ENCODE data around the gene COBL.

The COBL gene

DNA sequence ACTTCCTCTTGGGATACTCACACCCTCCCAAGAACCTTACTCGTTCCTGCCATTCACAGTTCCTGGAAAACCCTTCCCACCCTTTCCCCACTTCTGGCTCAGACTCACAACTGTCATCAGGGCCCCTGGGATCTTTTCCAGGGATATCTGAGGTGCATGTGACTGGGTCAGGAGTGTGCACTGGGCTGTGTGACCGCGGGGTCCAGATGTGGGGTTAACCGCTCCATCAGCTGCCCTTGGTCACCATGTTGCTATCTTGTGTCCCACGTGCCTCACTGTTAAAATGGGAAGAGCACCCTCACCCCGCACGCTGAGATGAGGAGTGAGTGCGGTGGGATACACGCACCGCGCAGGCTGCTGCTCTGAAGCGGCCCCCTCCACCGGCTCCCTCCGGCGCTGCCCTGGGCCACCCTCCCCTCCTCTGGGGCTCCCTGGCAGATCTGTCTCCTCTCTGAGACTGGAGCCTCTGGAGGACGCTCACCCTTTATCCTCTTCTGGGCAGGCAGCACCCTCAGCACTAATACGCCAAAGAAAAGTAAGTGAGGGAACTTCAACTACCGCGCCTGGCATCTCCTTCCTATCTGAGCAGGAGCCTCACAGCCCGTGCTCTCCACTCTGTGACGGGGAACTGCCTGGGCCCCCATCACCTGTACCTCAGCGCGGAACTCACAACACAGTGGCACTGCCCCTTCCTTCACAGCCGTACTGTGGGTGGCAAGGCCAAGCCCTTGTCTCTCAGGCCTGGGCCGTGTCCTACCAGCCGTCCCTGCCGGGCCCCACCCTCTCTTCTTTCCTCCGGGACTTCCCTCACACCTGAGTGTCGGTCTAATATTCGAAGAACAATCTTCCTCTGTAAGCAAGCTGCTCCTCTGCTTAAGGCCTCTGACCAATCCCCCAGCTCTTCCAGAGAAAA is 15.6 kb downstream of the COBL start:
- Mint-ChIP-seq H3K9me3 (no peaks in the 10 kb centered on the region), H3K4me3 (no peak overlapping the region), H3K27me3 (no peaks in the 10 kb centered on the region), H3K4me1 (ENCODE audit: low read depth) (no peaks in the 10 kb centered on the region), H3K27ac (no peak overlapping the region), H3K36me3 (ENCODE audit: low read depth) (no peaks in the 10 kb centered on the region)
- DNase-seq, result no peak

DNA sequence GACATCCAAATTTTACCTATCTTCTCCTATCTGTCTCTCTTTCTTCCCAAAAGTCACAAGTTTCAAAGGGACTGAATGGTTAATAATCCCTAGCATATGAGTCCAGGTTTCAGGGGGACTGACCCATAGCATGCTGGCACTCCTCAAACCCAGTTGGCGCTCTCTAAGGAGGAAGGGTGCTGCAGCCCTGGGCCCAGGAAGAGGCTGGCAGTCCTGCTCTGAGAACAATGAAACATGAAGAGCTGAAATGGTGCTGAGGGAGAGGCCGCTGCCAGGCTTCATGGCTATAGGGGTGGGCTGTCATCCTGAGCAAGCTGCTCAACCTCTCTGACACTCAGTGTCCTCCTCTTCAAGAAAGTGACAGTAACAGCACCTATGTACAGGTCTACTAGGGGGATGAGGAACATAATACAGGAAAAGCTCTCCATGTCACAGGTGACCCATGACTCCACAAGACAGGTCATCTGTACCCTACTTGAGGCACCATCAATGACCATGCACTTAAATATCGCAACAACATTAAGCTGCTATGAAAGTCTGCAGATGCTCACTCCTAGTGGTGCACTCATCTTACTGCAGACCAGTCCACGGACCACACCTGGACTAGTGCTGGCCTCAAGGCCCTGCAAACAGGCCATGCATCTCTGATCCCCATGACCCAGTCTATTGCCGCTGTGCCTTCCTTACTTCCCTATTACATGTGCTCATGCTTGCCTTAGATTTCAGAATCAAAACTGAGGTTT is 17.0 kb downstream of the COBL start:
- H3K4me1 Mint-ChIP-seq (ENCODE audit: low read depth), result no peaks in the 10 kb centered on the region
- H3K4me3 Mint-ChIP-seq, result no peak overlapping the region
- no peaks in the 10 kb centered on the region for H3K27me3 Mint-ChIP-seq
- no peaks in the 10 kb centered on the region for H3K9me3 Mint-ChIP-seq
- DNase-seq, result no peak
- H3K36me3 Mint-ChIP-seq (ENCODE audit: low read depth), result no peaks in the 10 kb centered on the region
- H3K27ac Mint-ChIP-seq, result no peak overlapping the region

GRCh38 chr7:51298912-51299311 is 17.7 kb downstream of the COBL start:
- Mint-ChIP-seq H3K9me3 (no peaks in the 10 kb centered on the region), H3K4me3 (no peak overlapping the region), H3K27me3 (no peaks in the 10 kb centered on the region), H3K36me3 (ENCODE audit: low read depth) (no peaks in the 10 kb centered on the region), H3K27ac (no peak overlapping the region), H3K4me1 (ENCODE audit: low read depth) (no peaks in the 10 kb centered on the region)
- DNase-seq, result no peak

GRCh38 chr7:51297986-51298385 is 18.6 kb downstream of the COBL start:
- no peak overlapping the region for H3K4me3 Mint-ChIP-seq
- H3K27me3 Mint-ChIP-seq, result no peaks in the 10 kb centered on the region
- no peaks in the 10 kb centered on the region for H3K9me3 Mint-ChIP-seq
- H3K27ac Mint-ChIP-seq, result no peak overlapping the region
- H3K4me1 Mint-ChIP-seq (ENCODE audit: low read depth), result no peaks in the 10 kb centered on the region
- H3K36me3 Mint-ChIP-seq (ENCODE audit: low read depth), result no peaks in the 10 kb centered on the region
- no peak for DNase-seq

DNA sequence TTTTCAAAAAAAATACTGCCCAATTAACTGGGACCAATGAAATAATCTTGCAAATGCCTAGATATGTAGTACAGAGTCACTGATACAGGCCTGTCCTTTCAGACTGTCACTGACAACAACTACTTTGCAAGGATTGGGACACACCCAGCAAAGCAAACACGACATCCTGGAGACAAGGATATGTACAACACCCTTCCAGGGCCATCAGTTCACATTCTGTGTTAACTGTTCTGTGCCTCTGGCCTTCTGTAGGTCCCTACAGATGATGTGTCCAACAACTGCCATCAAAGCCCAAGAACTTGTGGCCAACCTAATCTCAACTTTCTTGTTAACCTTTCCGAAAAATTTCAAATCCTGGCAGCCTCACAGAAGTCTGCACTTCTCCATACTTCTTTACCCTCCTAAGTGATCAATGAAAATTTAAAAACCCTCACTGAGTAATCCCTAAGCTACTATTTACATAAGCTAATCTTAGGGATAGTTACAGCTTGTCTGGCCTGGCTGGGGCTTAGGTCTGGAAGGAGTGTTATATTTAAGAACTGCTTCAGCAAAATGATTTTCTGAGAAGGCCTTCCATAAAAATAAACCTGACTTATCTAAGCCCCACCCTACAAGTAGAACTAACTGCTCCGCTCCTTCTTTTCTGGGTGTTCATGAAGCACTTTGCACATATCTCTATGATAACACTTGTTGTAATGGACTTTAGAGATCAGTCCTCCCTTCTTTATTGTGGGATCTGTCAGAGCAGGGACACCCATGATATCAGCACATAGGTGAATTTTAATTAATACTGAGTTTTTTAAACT is 21.0 kb downstream of the COBL start:
- H3K27me3 Mint-ChIP-seq, result peaks cover 2% of the 10 kb centered on the region
- H3K4me1 Mint-ChIP-seq (ENCODE audit: low read depth), result no peaks in the 10 kb centered on the region
- no peaks in the 10 kb centered on the region for H3K36me3 Mint-ChIP-seq (ENCODE audit: low read depth)
- no peaks in the 10 kb centered on the region for H3K9me3 Mint-ChIP-seq
- no peak overlapping the region for H3K4me3 Mint-ChIP-seq
- DNase-seq, result no peak
- no peak overlapping the region for H3K27ac Mint-ChIP-seq

DNA sequence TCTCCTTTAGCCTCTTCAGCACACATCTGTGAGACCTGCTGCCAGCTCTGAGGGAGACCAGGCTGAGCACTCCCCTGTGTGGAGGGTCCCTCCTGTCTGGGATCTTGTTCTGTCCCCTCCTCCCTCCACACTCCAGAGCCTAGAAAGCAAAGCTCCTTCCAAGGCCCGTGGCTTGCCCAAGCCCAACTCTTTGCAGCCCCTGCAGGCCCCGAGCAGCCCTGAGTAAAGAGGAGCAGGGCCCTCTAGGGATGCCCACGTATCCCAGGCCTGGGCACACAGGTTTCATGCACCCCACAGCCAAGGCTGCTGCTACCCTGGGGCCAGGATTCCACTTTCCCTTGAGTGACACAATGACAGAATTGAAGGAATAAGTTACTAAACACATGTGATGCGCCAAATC is 24.0 kb downstream of the COBL start:
- Mint-ChIP-seq H3K27ac (no peak overlapping the region), H3K4me1 (ENCODE audit: low read depth) (no peaks in the 10 kb centered on the region), H3K9me3 (no peaks in the 10 kb centered on the region), H3K36me3 (ENCODE audit: low read depth) (no peaks in the 10 kb centered on the region), H3K27me3 (peaks cover 3% of the 10 kb centered on the region), H3K4me3 (no peak overlapping the region)
- DNase-seq, result no peak

- no peaks in the 10 kb centered on the region for H3K9me3 Mint-ChIP-seq
- no peaks in the 10 kb centered on the region for H3K4me1 Mint-ChIP-seq (ENCODE audit: low read depth)
- no peaks in the 10 kb centered on the region for H3K36me3 Mint-ChIP-seq (ENCODE audit: low read depth)
Measured at GRCh38 chr7:51290702-51291540, 25.7 kb downstream of the COBL start.

DNA sequence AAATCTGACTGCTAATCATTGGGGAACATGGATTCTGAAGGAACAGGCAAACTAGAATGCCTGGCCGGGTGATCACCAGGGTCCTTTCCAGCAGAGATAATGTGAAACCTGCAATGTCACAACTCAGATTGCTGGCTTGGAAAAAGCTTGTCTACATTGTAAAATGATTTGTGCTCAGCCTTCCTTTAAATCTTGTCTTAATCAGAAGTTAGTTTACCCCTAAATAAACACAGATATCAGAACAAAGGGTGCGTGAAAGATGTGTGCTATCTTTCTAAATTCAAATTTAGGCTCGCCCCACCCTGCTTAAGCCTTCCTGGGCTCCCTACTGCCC is 26.3 kb downstream of the COBL start:
- Mint-ChIP-seq H3K27me3 (peaks cover 3% of the 10 kb centered on the region), H3K4me1 (ENCODE audit: low read depth) (no peaks in the 10 kb centered on the region), H3K9me3 (no peaks in the 10 kb centered on the region), H3K4me3 (no peak overlapping the region), H3K36me3 (ENCODE audit: low read depth) (no peaks in the 10 kb centered on the region), H3K27ac (no peak overlapping the region)
- no peak for DNase-seq

More at GRCh38 chr7:51290702-51291540, 25.7 kb downstream of the COBL start:
- DNase-seq, result no peak
- Mint-ChIP-seq H3K27me3 (peaks cover 3% of the 10 kb centered on the region), H3K27ac (no peak overlapping the region), H3K4me3 (no peak overlapping the region)

- no peaks in the 10 kb centered on the region for H3K4me1 Mint-ChIP-seq (ENCODE audit: low read depth)
- H3K27me3 Mint-ChIP-seq, result peaks cover 3% of the 10 kb centered on the region
- no peak for DNase-seq
- no peaks in the 10 kb centered on the region for H3K36me3 Mint-ChIP-seq (ENCODE audit: low read depth)
- H3K9me3 Mint-ChIP-seq, result no peaks in the 10 kb centered on the region
- H3K27ac Mint-ChIP-seq, result no peak overlapping the region
- no peak overlapping the region for H3K4me3 Mint-ChIP-seq
Measured at GRCh38 chr7:51289623-51290303, 26.8 kb downstream of the COBL start.

GRCh38 chr7:51288896-51289622 is 27.6 kb downstream of the COBL start:
- H3K9me3 Mint-ChIP-seq, result no peaks in the 10 kb centered on the region
- H3K27me3 Mint-ChIP-seq, result peaks cover 3% of the 10 kb centered on the region
- H3K4me3 Mint-ChIP-seq, result no peak overlapping the region
- H3K27ac Mint-ChIP-seq, result no peak overlapping the region
- H3K36me3 Mint-ChIP-seq (ENCODE audit: low read depth), result no peaks in the 10 kb centered on the region
- no peak for DNase-seq
- no peaks in the 10 kb centered on the region for H3K4me1 Mint-ChIP-seq (ENCODE audit: low read depth)

DNA sequence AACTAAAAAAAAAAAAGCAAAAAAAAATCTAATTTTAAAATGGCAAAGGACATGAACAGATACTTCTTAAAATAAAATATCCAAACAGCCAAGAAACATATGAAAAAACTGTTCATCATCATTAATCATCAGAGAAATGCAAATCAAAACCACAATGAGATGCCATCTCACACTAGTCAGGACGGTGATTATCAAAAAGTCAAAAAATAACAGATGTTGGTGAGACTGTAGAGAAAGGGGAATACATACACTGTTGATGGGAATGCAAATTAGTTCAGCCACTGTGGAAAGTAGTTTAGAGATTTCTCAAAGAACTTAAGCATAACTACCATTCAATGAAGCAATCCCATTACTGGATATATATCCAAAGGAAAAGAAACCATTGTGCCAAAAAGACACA is 30.2 kb downstream of the COBL start:
- H3K4me1 Mint-ChIP-seq (ENCODE audit: low read depth), result no peaks in the 10 kb centered on the region
- no peaks in the 10 kb centered on the region for H3K36me3 Mint-ChIP-seq (ENCODE audit: low read depth)

GRCh38 chr7:51280156-51280555 is 36.5 kb downstream of the COBL start:
- peaks cover 14% of the 10 kb centered on the region for H3K27me3 Mint-ChIP-seq
- H3K4me3 Mint-ChIP-seq, result no peak overlapping the region
- no peaks in the 10 kb centered on the region for H3K36me3 Mint-ChIP-seq (ENCODE audit: low read depth)
- H3K9me3 Mint-ChIP-seq, result peaks cover 7% of the 10 kb centered on the region
- H3K4me1 Mint-ChIP-seq (ENCODE audit: low read depth), result no peaks in the 10 kb centered on the region
- DNase-seq, result no peak
- no peak overlapping the region for H3K27ac Mint-ChIP-seq

More for the DNA sequence above, 30.2 kb downstream of the COBL start:
- H3K27me3 Mint-ChIP-seq, result peaks cover 3% of the 10 kb centered on the region
- peaks cover 7% of the 10 kb centered on the region for H3K9me3 Mint-ChIP-seq
- no peak overlapping the region for H3K4me3 Mint-ChIP-seq
- no peak for DNase-seq
- H3K27ac Mint-ChIP-seq, result no peak overlapping the region

- Mint-ChIP-seq H3K4me1 (ENCODE audit: low read depth) (no peaks in the 10 kb centered on the region), H3K9me3 (peaks cover 7% of the 10 kb centered on the region), H3K27ac (no peak overlapping the region), H3K4me3 (no peak overlapping the region), H3K36me3 (ENCODE audit: low read depth) (no peaks in the 10 kb centered on the region), H3K27me3 (peaks cover 14% of the 10 kb centered on the region)
- DNase-seq, result no peak
Measured at GRCh38 chr7:51279391-51280023, 37.1 kb downstream of the COBL start.

Measured in activated T-cell treated with anti-CD3 and anti-CD28 coated beads, Interleukin-2, amount 50 U/mL, for 24 hours (primary cell).